IMR-90 (cell line): ENCODE measurements around the gene PACSIN3. TPM values are rescaled to one million over a fixed set of nuclear protein-coding genes. Genes with fewer than 3 reads are reported as not detected.

Source experiments
- ATAC-seq: fragments of 200-7000 bp; cut with Tn5 transposase; 2 replicates; pipeline ENCODE4 v1.9.1; 2020; ENCODE audit warnings: low read depth, mild to moderate bottlenecking, moderate library complexity
- BruUV-seq: library from RNA; stranded (reverse); fragments of 400-500 nt; replicated peaks from 2 replicates; lab custom pipeline; 2021; lab: Mats Ljungman, UMichigan
- CTCF ChIA-PET: fragments of 300-600 bp; formaldehyde crosslinking; extraction: SDS; loops from one replicate; lab custom pipeline; 2021; ENCODE audit warnings: antibody characterized with exemption; lab: Yijun Ruan, JAX
- POLR2A ChIA-PET: fragments of 300-600 bp; sonication (Branson Sonifier 250); formaldehyde crosslinking; loops from one replicate; lab custom pipeline; 2022; ENCODE audit warnings: antibody characterized with exemption; ENCODE audit not compliant: unreplicated experiment; lab: Charles Lee
- DNase-seq: peaks from one replicate; pipeline ENCODE4 v3.0.0; 2013
- H2AFZ ChIP-seq: replicated peaks from 2 replicates; pipeline ENCODE3; 2013; ENCODE audit warnings: low read length, mild to moderate bottlenecking; ENCODE audit not compliant: poor library complexity
- H2AK5ac ChIP-seq: 2 replicates; pipeline ENCODE4 v1.6.1; 2013; ENCODE audit warnings: low read depth, low read length, inconsistent platforms
- H2AK9ac ChIP-seq: replicated peaks from 2 replicates; pipeline ENCODE3; 2013; ENCODE audit warnings: mild to moderate bottlenecking, low read depth, low read length, moderate library complexity; ENCODE audit not compliant: poor library complexity
- H2BK120ac ChIP-seq: 2 replicates; pipeline ENCODE4 v1.6.1; 2013; ENCODE audit warnings: low read depth, low read length, inconsistent platforms
- H2BK15ac ChIP-seq: 3 replicates; pipeline ENCODE4 v1.6.1; 2013; ENCODE audit warnings: low read depth, low read length, inconsistent platforms
- H2BK20ac ChIP-seq: 2 replicates; pipeline ENCODE4 v1.6.1; 2013; ENCODE audit warnings: low read depth, mild to moderate bottlenecking, inconsistent platforms, low read length, moderate library complexity
- H2BK5ac ChIP-seq: 2 replicates; pipeline ENCODE4 v1.6.1; 2013; ENCODE audit warnings: mild to moderate bottlenecking, low read depth, low read length, inconsistent platforms; ENCODE audit not compliant: poor library complexity, severe bottlenecking
- H3K14ac ChIP-seq: replicated peaks from 2 replicates; pipeline ENCODE4 v1.6.1; 2013; ENCODE audit warnings: low read depth, low read length, inconsistent platforms
- H3K18ac ChIP-seq: 2 replicates; pipeline ENCODE4 v1.6.1; 2013; ENCODE audit warnings: low read depth, low read length, control low read depth
- H3K23ac ChIP-seq: 2 replicates; pipeline ENCODE4 v1.6.1; 2013; ENCODE audit warnings: low read depth, low read length, inconsistent platforms
- H3K27ac ChIP-seq: 2 replicates; pipeline ENCODE4 v1.5.1; 2013; ENCODE audit warnings: mild to moderate bottlenecking, control low read depth, low read length; ENCODE audit not compliant: insufficient read depth
- H3K27me3 ChIP-seq: 2 replicates; pipeline ENCODE4 v1.6.1; 2013; ENCODE audit warnings: low read length; ENCODE audit not compliant: control insufficient read depth, insufficient read depth
- H3K36me3 ChIP-seq: 2 replicates; pipeline ENCODE4 v1.6.1; 2013; ENCODE audit warnings: low read length, mixed read lengths; ENCODE audit not compliant: control insufficient read depth, insufficient read depth
- H3K4ac ChIP-seq: 2 replicates; pipeline ENCODE4 v1.6.1; 2013; ENCODE audit warnings: low read depth, low read length, inconsistent platforms
- H3K4me1 ChIP-seq: 2 replicates; pipeline ENCODE4 v1.6.1; 2013; ENCODE audit warnings: low read length, mixed read lengths; ENCODE audit not compliant: control insufficient read depth, insufficient read depth
- H3K4me2 ChIP-seq: 2 replicates; pipeline ENCODE4 v1.6.1; 2013; ENCODE audit warnings: low read depth, mild to moderate bottlenecking, control low read depth, low read length, moderate library complexity
- H3K4me3 ChIP-seq: 2 replicates; pipeline ENCODE4 v1.5.1; 2013; ENCODE audit warnings: low read depth, mild to moderate bottlenecking, control low read depth, low read length, moderate library complexity; ENCODE audit not compliant: insufficient read depth
- H3K56ac ChIP-seq: 2 replicates; pipeline ENCODE4 v1.6.1; 2013; ENCODE audit warnings: low read length, inconsistent platforms; ENCODE audit not compliant: insufficient read depth; ENCODE audit errors: extremely low read depth
- H3K79me1 ChIP-seq, 2 experiments: 2 replicates each; pipeline ENCODE4 v1.6.1; 2013; ENCODE audit warnings: low read length in 2 of 2, inconsistent platforms in 1 of 2, low read depth in 1 of 2
- H3K9ac ChIP-seq: 2 replicates; pipeline ENCODE4 v1.6.1; 2013; ENCODE audit warnings: low read depth, low read length, control low read depth
- H3K9me1 ChIP-seq: 2 replicates; pipeline ENCODE4 v1.6.1; 2013; ENCODE audit warnings: low read length, inconsistent platforms; ENCODE audit not compliant: insufficient read depth
- H3K9me3 ChIP-seq: 2 replicates; pipeline ENCODE4 v1.6.1; 2013; ENCODE audit warnings: low read length; ENCODE audit not compliant: control insufficient read depth, insufficient read depth
- H4K20me1 ChIP-seq: 2 replicates; pipeline ENCODE4 v1.6.1; 2013; ENCODE audit warnings: low read length, inconsistent platforms; ENCODE audit not compliant: insufficient read depth
- H4K5ac ChIP-seq: 2 replicates; pipeline ENCODE4 v1.6.1; 2013; ENCODE audit warnings: mild to moderate bottlenecking, low read depth, low read length, control low read depth
- H4K8ac ChIP-seq, 2 experiments: 2 replicates each; pipeline ENCODE4 v1.6.1; 2013; ENCODE audit warnings: low read depth in 2 of 2, low read length in 2 of 2, control low read depth in 1 of 2, inconsistent platforms in 1 of 2
- H4K91ac ChIP-seq: 2 replicates; pipeline ENCODE4 v1.6.1; 2013; ENCODE audit warnings: low read depth, low read length, inconsistent platforms; ENCODE audit not compliant: insufficient read depth
- BHLHE40 ChIP-seq: fragments of 150-350 bp; IDR thresholded peaks from 2 replicates; pipeline ENCODE4 v1.6.1; 2016; ENCODE audit warnings: mild to moderate bottlenecking, low read depth, low read length
- CEBPB ChIP-seq: IDR thresholded peaks from 2 replicates; pipeline ENCODE4 v1.6.1; 2012; ENCODE audit warnings: low read depth, low read length, improper control_type of control experiment
- MAZ ChIP-seq: IDR thresholded peaks from 2 replicates; pipeline ENCODE4 v1.6.1; 2012; ENCODE audit warnings: low read depth, mild to moderate bottlenecking, low read length, improper control_type of control experiment, moderate library complexity, borderline replicate concordance
- RAD21 ChIP-seq: IDR thresholded peaks from 2 replicates; pipeline ENCODE4 v1.6.1; 2012; ENCODE audit warnings: low read length, improper control_type of control experiment
- RCOR1 ChIP-seq: IDR thresholded peaks from 2 replicates; pipeline ENCODE4 v1.6.1; 2012; ENCODE audit warnings: mild to moderate bottlenecking, low read length, improper control_type of control experiment; ENCODE audit not compliant: insufficient replicate concordance
- USF2 ChIP-seq: fragments of 150-350 bp; IDR thresholded peaks from 2 replicates; pipeline ENCODE4 v1.6.1; 2017; ENCODE audit warnings: mild to moderate bottlenecking, antibody characterized with exemption, low read length, low read depth
- WGBS, 2 experiments: methylation state at CpG; one replicate each; pipeline versions ENCODE4 v1.1.5 to v1.1.7; 2013; ENCODE audit warnings: missing lambda C conversion rate in 2 of 2; ENCODE audit not compliant: insufficient read length in 1 of 2; ENCODE audit errors: extremely low coverage in 2 of 2; 5-methylcytosine and 5-hydroxymethylcytosine counted together
- dilution Hi-C: fragments of 300-500 bp; cut with HindIII; formaldehyde crosslinking; loops from one replicate; pipeline ENCODE4 v1.14.3; 2018; ENCODE audit warnings: low sequenced_read_pairs; ENCODE audit not compliant: unreplicated experiment
- in situ Hi-C: fragments of 300-500 bp; cut with MboI; formaldehyde crosslinking; loops from 3 replicates; pipeline ENCODE4 v1.14.3; 2019; ENCODE audit warnings: low sequenced_read_pairs, inconsistent platforms, mixed read lengths
- intact Hi-C: fragments of 100-400 bp; cut with micrococcal nuclease; formaldehyde crosslinking; loops from 2 replicates; pipeline ENCODE4 v1.10.0; 2022
- polyA plus RNA-seq, 3 experiments: library from polyadenylated mRNA; depleted of rRNA; stranded (reverse); fragments of >200 nt; gene quantifications; 2 replicates each; pipeline ENCODE4 v1.2.3, GENCODE V29; 2012; ENCODE audit warnings: low replicate concordance in 1 of 3
- total RNA-seq: library from RNA; depleted of rRNA; stranded (reverse); fragments of >200 nt; gene quantifications from 2 replicates; pipeline ENCODE4 v1.2.3, GENCODE V29; 2012
- TF ChIP-seq, protein P1 (sequence below): fragments of 150-350 bp; IDR thresholded peaks from 2 replicates; pipeline ENCODE4 v1.6.1; 2016; ENCODE audit warnings: low read depth, mild to moderate bottlenecking, low read length, moderate library complexity, borderline replicate concordance

Gene PACSIN3
- total and polyA plus RNA-seq, 2 of the 4 experiments (the other 2 are of a cell fraction) = 19.2 to 21.1 TPM

GRCh38 chr11:47189100-47189834 is 3.0 kb upstream of the PACSIN3 start:
- peak; percentile 73 for TF ChIP-seq RCOR1
- TF ChIP-seq RAD21 = no peak
- peak; percentile 75 for TF ChIP-seq USF2
- TF ChIP-seq CEBPB = peak; percentile 77
- TF ChIP-seq, protein P1, sequence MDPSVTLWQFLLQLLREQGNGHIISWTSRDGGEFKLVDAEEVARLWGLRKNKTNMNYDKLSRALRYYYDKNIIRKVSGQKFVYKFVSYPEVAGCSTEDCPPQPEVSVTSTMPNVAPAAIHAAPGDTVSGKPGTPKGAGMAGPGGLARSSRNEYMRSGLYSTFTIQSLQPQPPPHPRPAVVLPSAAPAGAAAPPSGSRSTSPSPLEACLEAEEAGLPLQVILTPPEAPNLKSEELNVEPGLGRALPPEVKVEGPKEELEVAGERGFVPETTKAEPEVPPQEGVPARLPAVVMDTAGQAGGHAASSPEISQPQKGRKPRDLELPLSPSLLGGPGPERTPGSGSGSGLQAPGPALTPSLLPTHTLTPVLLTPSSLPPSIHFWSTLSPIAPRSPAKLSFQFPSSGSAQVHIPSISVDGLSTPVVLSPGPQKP = no peak
- peak; percentile 48; the same call in 1 of the 2 replicates for TF ChIP-seq BHLHE40
- TF ChIP-seq MAZ = 0 out of 2 replicates have a peak, but pooled peaks have one; percentile 17
- Histone ChIP-seq H3K18ac (no peak overlapping the region), H4K91ac (no peak overlapping the region), H2AFZ (peak overlapping the region; percentile 50), H3K14ac (no peak overlapping the region), H3K4me3 (no peak overlapping the region), H3K23ac (no peak overlapping the region), H2BK15ac (no peak overlapping the region), H3K27ac (no peak overlapping the region), H4K8ac (peak overlapping the region in 1 of 2 experiments; percentile 37; a peak in 1 of 4 replicates), H2AK5ac (peak overlapping the region; percentile 23; the same call in 1 of the 2 replicates), H2BK20ac (no peak overlapping the region; the same call in 1 of the 2 replicates), H2BK120ac (no peak overlapping the region), H3K9ac (no peak overlapping the region), H2AK9ac (no peak overlapping the region), H3K79me1 (peaks cover 4 to 15% of the 10 kb centered on the region in 2 experiments; a peak in 1 of 4 replicates), H3K36me3 (no peaks in the 10 kb centered on the region), H3K56ac (no peak overlapping the region), H2BK5ac (no peak overlapping the region), H4K5ac (no peak overlapping the region), H3K4ac (peak overlapping the region; percentile 4; the same call in 1 of the 2 replicates), H4K20me1 (no peaks in the 10 kb centered on the region; the same call in 1 of the 2 replicates), H3K9me1 (no peaks in the 10 kb centered on the region), H3K4me1 (peaks cover 18% of the 10 kb centered on the region), H3K9me3 (no peaks in the 10 kb centered on the region), H3K27me3 (no peaks in the 10 kb centered on the region), H3K4me2 (peak overlapping the region; percentile 16; the same call in 1 of the 2 replicates)
- dilution Hi-C loops (no loop called here), intact Hi-C loops (no loop called here), in situ Hi-C loops (no loop called here)
- ATAC-seq (peak; percentile 10), DNase-seq (peak; percentile 86)
- BruUV-seq = no TSS peak
- 56% methylated on average over 7 of the region's 11 CpGs; no CpG with 5 or more reads in 1 of the 2 experiments for WGBS, 2 experiments
- ChIA-PET CTCF (interaction anchor here (0.6 kb wide), 2 partner anchors 26 to 497 kb away, joined by 4 to 6 read pairs; partner anchors contain the start of gene DDB2), POLR2A (no interaction called here)
